SK-N-SH (cell line): ENCODE measurements around the gene KAT6B. TPM values are rescaled to one million over a fixed set of nuclear protein-coding genes. Genes with fewer than 3 reads are reported as not detected.

Experiments used
- CTCF ChIA-PET: fragments of 300-600, 350-600 bp; formaldehyde crosslinking; extraction: SDS; loops from one replicate; lab custom pipeline; 2021; lab: Yijun Ruan, JAX
- POLR2A ChIA-PET: fragments of 350-600 bp; sonication (Branson Sonifier 250); formaldehyde crosslinking; extraction: SDS; loops from one replicate; lab custom pipeline; 2020; ENCODE audit warnings: antibody characterized with exemption, inconsistent platforms; lab: Yijun Ruan, JAX
- DNase-seq: peaks from one replicate; pipeline ENCODE4 v3.0.0; 2012
- H2AFZ ChIP-seq: fragments of 200-600 bp; sonication (generic); 2 replicates; pipeline ENCODE4 v1.8.1; 2016; ENCODE audit warnings: antibody characterized with exemption, mild to moderate bottlenecking, low read depth
- H3F3A ChIP-seq: fragments of 200-600 bp; sonication (generic); replicated peaks from 2 replicates; pipeline ENCODE3; 2016; ENCODE audit warnings: antibody characterized with exemption, mild to moderate bottlenecking; ENCODE audit not compliant: insufficient read depth
- H3K27ac ChIP-seq, 2 experiments: fragments of 200-500 bp in 1 of 2; fragments of 200-600 bp in 1 of 2; sonication (Bioruptor generic) in 1 of 2; sonication (generic), shearing (Covaris generic) in 1 of 2; 2 replicates each; pipeline versions ENCODE4 v1.5.1 to v1.6.1; 2014 to 2016; ENCODE audit warnings: low read depth in 2 of 2, inconsistent platforms in 1 of 2, low read length in 1 of 2, mild to moderate bottlenecking in 1 of 2, mixed read lengths in 1 of 2
- H3K27me3 ChIP-seq: fragments of 200-600 bp; sonication (generic), shearing (Covaris generic); 2 replicates; pipeline ENCODE4 v1.6.1; 2016; ENCODE audit warnings: mixed run types; ENCODE audit not compliant: insufficient read depth
- H3K36me3 ChIP-seq, 2 experiments: fragments of 200-500 bp in 1 of 2; fragments of 200-600 bp in 1 of 2; sonication (Bioruptor generic) in 1 of 2; sonication (generic) in 1 of 2; replicated peaks in 1 of 2; 2 replicates each; pipeline versions ENCODE3 to v1.5.1; 2014 to 2016; ENCODE audit warnings: low read length in 1 of 2, mild to moderate bottlenecking in 1 of 2; ENCODE audit not compliant: insufficient read depth in 2 of 2, control insufficient read depth in 1 of 2
- H3K4me1 ChIP-seq, 2 experiments: fragments of 200-500 bp in 1 of 2; fragments of 200-600 bp in 1 of 2; sonication (Bioruptor generic) in 1 of 2; sonication (generic), shearing (Covaris generic) in 1 of 2; 2 replicates each; pipeline versions ENCODE4 v1.5.1 to v1.6.1; 2014 to 2016; ENCODE audit warnings: low read depth in 1 of 2, low read length in 1 of 2, mixed run types in 1 of 2; ENCODE audit not compliant: insufficient read depth in 2 of 2, control insufficient read depth in 1 of 2
- H3K4me2 ChIP-seq: fragments of 200-600 bp; sonication (generic), shearing (Covaris generic); 2 replicates; pipeline ENCODE4 v1.6.1; 2017; ENCODE audit warnings: mixed run types
- H3K4me3 ChIP-seq, 2 experiments: fragments of 200-500 bp in 1 of 2; fragments of 200-600 bp in 1 of 2; sonication (Bioruptor generic) in 1 of 2; sonication (generic), shearing (Covaris generic) in 1 of 2; 2 replicates each; pipeline versions ENCODE4 v1.5.1 to v1.8.1; 2014 to 2016; ENCODE audit warnings: low read depth in 2 of 2, inconsistent platforms in 1 of 2, low read length in 1 of 2, mild to moderate bottlenecking in 1 of 2, mixed read lengths in 1 of 2, moderate library complexity in 1 of 2
- H3K79me2 ChIP-seq: fragments of 200-600 bp; sonication (generic); 2 replicates; pipeline ENCODE4 v1.8.1; 2017; ENCODE audit warnings: mild to moderate bottlenecking; ENCODE audit not compliant: insufficient read depth
- H3K9ac ChIP-seq: fragments of 200-600 bp; sonication (generic); 2 replicates; pipeline ENCODE4 v1.6.1; 2017; ENCODE audit warnings: mixed run types
- H3K9me2 ChIP-seq: fragments of 200-600 bp; sonication (generic); 2 replicates; pipeline ENCODE4 v1.6.1; 2017; ENCODE audit warnings: mixed run types
- H3K9me3 ChIP-seq: fragments of 200-600 bp; sonication (generic); 2 replicates; pipeline ENCODE4 v1.6.1; 2017; ENCODE audit warnings: mixed run types, mild to moderate bottlenecking, moderate library complexity
- H4K20me1 ChIP-seq: fragments of 200-600 bp; sonication (generic); 2 replicates; pipeline ENCODE4 v1.6.1; 2017; ENCODE audit warnings: mild to moderate bottlenecking, mixed run types; ENCODE audit not compliant: insufficient read depth
- CHD2 ChIP-seq: fragments of 150-350 bp; IDR thresholded peaks from 2 replicates; pipeline ENCODE4 v1.6.1; 2018; ENCODE audit warnings: low read length; ENCODE audit not compliant: partially characterized antibody
- EP300 ChIP-seq, 2 experiments: IDR thresholded peaks; 2 replicates each; pipeline versions ENCODE4 v1.4.0 to v1.6.1; 2012; ENCODE audit warnings: borderline replicate concordance in 1 of 2, low read depth in 1 of 2, low read length in 1 of 2
- FOXJ3 ChIP-seq: sonication (generic); formaldehyde crosslinking; IDR thresholded peaks from 2 replicates; pipeline ENCODE4 v1.5.1; 2020; ENCODE audit warnings: mild to moderate bottlenecking, missing genetic modification reagents
- JUND ChIP-seq: IDR thresholded peaks from 2 replicates; pipeline ENCODE4 v1.4.0; 2012
- MXI1 ChIP-seq: IDR thresholded peaks from 2 replicates; pipeline ENCODE4 v1.6.1; 2012; ENCODE audit warnings: mild to moderate bottlenecking, low read depth, low read length, improper control_type of control experiment
- NRF1 ChIP-seq: IDR thresholded peaks from 2 replicates; pipeline ENCODE4 v1.6.1; 2012; ENCODE audit warnings: low read depth, mild to moderate bottlenecking, low read length
- SIN3A ChIP-seq: IDR thresholded peaks from 2 replicates; pipeline ENCODE4 v1.6.1; 2012; ENCODE audit warnings: low read depth, mild to moderate bottlenecking, low read length, moderate library complexity, borderline replicate concordance
- SMC3 ChIP-seq: IDR thresholded peaks from 2 replicates; pipeline ENCODE4 v1.6.1; 2012; ENCODE audit warnings: low read depth, low read length, improper control_type of control experiment
- TAF1 ChIP-seq: IDR thresholded peaks from 2 replicates; pipeline ENCODE4 v1.6.1; 2012; ENCODE audit warnings: low read depth, mild to moderate bottlenecking, low read length, moderate library complexity, borderline replicate concordance
- WGBS: methylation state at CpG from one replicate; pipeline ENCODE4 v1.1.6; 2017; ENCODE audit warnings: low lambda C conversion rate; 5-methylcytosine and 5-hydroxymethylcytosine counted together
- polyA plus RNA-seq, 3 experiments: library from polyadenylated mRNA; depleted of rRNA; stranded (reverse); fragments of >200 nt; gene quantifications; 2 replicates each; pipeline ENCODE4 v1.2.3, GENCODE V29; 2012
- TF ChIP-seq, protein P1 (sequence below): IDR thresholded peaks from 2 replicates; pipeline ENCODE4 v1.4.0; 2012; ENCODE audit warnings: low read depth
- TF ChIP-seq, protein P2 (sequence below): fragments of 200-600 bp; sonication (generic); IDR thresholded peaks from 2 replicates; pipeline ENCODE4 v1.6.1; 2017; ENCODE audit warnings: antibody characterized with exemption, mild to moderate bottlenecking, moderate library complexity
- TF ChIP-seq, protein P3 (sequence below): IDR thresholded peaks from 2 replicates; pipeline ENCODE4 v1.6.1; 2012; ENCODE audit warnings: mild to moderate bottlenecking, low read depth, low read length, moderate library complexity

Gene KAT6B
- polyA plus RNA-seq, 1 of the 3 experiments (the other 2 are of a cell fraction), result 4.3 TPM

DNA sequence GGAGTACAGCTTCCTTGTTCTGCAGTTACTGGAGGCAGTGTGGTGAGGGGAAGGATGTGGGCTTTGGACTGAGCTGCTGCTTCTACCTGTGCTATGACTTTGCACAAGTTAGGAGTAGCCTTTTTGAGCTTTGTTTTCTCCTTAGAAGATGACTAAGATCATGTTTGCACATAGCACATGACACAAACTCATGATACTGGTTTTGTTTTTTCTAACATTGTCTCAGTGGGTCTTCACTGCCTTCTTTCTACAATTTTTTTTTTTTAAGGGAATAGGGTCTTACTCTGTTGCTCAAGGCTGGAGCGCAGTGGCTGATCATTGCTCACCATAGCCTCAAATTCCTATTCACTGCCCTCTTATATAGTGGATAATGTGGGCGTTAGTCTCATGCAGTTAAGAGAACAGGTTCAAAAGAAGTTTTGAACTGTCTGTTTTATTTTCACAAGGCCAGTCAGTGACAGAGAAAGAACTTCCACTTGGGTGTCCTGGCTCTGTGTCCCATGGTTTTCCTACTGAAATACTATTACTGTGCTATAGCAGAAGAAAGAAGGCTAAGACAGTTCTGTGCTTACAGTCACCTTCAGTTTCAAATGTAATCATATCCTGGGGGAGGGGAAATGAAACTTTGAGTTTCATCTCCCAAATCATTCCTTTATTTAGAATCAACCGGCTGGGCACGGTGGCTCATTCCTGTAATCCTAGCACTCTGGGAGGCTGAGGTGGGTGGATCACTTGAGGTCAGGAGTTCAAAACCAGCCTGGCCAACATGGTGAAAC, 72.0 kb downstream of the KAT6B start:
- Histone ChIP-seq H3K4me3 (no peak overlapping the region), H3K27me3 (no peaks in the 10 kb centered on the region), H3K79me2 (peaks cover 71% of the 10 kb centered on the region), H3K9ac (no peak overlapping the region), H2AFZ (no peak overlapping the region), H3K9me3 (no peaks in the 10 kb centered on the region), H4K20me1 (peaks cover 18% of the 10 kb centered on the region; the same call in 1 of the 2 replicates), H3F3A (no peaks in the 10 kb centered on the region), H3K4me1 (peaks cover 20 to 23% of the 10 kb centered on the region in 2 experiments; a peak in 3 of 4 replicates), H3K9me2 (no peaks in the 10 kb centered on the region), H3K36me3 (no peaks in the 10 kb centered on the region), H3K4me2 (no peak overlapping the region; the same call in 1 of the 2 replicates)
- WGBS, result 93% methylated on average over 4 of the region's 4 CpGs
- POLR2A ChIA-PET, result no interaction called here
- no peak for DNase-seq
- CTCF ChIA-PET, result interaction anchor here (0.8 kb wide), 1 partner anchor 8 kb away, joined by 4 read pairs; no protein-coding TSS in a partner anchor
- TF ChIP-seq, protein P1, sequence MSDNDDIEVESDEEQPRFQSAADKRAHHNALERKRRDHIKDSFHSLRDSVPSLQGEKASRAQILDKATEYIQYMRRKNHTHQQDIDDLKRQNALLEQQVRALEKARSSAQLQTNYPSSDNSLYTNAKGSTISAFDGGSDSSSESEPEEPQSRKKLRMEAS, result no peak
- no peak for TF ChIP-seq SMC3
- no peak for TF ChIP-seq CHD2
- TF ChIP-seq, protein P2, sequence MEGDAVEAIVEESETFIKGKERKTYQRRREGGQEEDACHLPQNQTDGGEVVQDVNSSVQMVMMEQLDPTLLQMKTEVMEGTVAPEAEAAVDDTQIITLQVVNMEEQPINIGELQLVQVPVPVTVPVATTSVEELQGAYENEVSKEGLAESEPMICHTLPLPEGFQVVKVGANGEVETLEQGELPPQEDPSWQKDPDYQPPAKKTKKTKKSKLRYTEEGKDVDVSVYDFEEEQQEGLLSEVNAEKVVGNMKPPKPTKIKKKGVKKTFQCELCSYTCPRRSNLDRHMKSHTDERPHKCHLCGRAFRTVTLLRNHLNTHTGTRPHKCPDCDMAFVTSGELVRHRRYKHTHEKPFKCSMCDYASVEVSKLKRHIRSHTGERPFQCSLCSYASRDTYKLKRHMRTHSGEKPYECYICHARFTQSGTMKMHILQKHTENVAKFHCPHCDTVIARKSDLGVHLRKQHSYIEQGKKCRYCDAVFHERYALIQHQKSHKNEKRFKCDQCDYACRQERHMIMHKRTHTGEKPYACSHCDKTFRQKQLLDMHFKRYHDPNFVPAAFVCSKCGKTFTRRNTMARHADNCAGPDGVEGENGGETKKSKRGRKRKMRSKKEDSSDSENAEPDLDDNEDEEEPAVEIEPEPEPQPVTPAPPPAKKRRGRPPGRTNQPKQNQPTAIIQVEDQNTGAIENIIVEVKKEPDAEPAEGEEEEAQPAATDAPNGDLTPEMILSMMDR, result no peak
- no peak for TF ChIP-seq MXI1
- TF ChIP-seq FOXJ3 (CRISPR knock-in tag), result no peak
- TF ChIP-seq, all 33 proteins: peak for 0
- H3K27ac ChIP-seq, result no peak overlapping the region

DNA sequence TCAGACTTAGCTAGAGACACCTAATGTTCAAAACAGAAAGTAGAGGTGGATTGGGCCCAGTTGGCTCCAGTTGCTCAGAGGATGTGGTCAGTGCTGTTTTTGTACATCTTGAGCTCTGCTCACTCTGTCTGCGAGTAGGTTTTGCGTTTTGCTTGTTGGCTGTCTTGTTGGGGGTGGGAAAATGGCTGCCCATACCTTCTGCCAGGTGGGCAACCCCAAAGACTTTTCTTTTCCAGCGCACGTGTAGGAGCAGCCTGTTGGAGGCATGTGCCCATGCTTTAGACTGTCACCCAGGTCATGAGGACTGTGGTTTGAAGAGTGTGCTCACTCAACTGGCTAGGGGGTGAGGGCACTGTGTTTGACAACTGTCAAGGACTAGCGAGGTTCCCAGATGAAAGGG, 73.9 kb downstream of the KAT6B start:
- Histone ChIP-seq H3K4me2 (no peak overlapping the region), H3K27ac (no peak overlapping the region), H3K79me2 (peaks cover 59% of the 10 kb centered on the region), H3K4me1 (peaks cover 20 to 25% of the 10 kb centered on the region in 2 experiments; a peak in 3 of 4 replicates), H3K36me3 (no peaks in the 10 kb centered on the region), H2AFZ (no peak overlapping the region), H3K9me2 (no peaks in the 10 kb centered on the region), H3K9ac (no peak overlapping the region), H3K27me3 (no peaks in the 10 kb centered on the region), H3F3A (no peaks in the 10 kb centered on the region), H4K20me1 (peaks cover 18% of the 10 kb centered on the region; the same call in 1 of the 2 replicates), H3K9me3 (no peaks in the 10 kb centered on the region), H3K4me3 (no peak overlapping the region)
- TF ChIP-seq MXI1, result no peak
- TF ChIP-seq JUND, result no peak
- TF ChIP-seq, protein P3, sequence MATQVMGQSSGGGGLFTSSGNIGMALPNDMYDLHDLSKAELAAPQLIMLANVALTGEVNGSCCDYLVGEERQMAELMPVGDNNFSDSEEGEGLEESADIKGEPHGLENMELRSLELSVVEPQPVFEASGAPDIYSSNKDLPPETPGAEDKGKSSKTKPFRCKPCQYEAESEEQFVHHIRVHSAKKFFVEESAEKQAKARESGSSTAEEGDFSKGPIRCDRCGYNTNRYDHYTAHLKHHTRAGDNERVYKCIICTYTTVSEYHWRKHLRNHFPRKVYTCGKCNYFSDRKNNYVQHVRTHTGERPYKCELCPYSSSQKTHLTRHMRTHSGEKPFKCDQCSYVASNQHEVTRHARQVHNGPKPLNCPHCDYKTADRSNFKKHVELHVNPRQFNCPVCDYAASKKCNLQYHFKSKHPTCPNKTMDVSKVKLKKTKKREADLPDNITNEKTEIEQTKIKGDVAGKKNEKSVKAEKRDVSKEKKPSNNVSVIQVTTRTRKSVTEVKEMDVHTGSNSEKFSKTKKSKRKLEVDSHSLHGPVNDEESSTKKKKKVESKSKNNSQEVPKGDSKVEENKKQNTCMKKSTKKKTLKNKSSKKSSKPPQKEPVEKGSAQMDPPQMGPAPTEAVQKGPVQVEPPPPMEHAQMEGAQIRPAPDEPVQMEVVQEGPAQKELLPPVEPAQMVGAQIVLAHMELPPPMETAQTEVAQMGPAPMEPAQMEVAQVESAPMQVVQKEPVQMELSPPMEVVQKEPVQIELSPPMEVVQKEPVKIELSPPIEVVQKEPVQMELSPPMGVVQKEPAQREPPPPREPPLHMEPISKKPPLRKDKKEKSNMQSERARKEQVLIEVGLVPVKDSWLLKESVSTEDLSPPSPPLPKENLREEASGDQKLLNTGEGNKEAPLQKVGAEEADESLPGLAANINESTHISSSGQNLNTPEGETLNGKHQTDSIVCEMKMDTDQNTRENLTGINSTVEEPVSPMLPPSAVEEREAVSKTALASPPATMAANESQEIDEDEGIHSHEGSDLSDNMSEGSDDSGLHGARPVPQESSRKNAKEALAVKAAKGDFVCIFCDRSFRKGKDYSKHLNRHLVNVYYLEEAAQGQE, result no peak
- TF ChIP-seq, protein P1, result no peak
- no peak for TF ChIP-seq EP300 (IDR thresholded peaks at IDR 0.05; ENCODE audit: borderline replicate concordance in 1 of 2, low read depth in 1 of 2, low read length in 1 of 2)
- no peak for TF ChIP-seq NRF1
- TF ChIP-seq TAF1, result no peak
- no peak for TF ChIP-seq SIN3A
- CTCF ChIA-PET, result no interaction called here
- 93% methylated on average over 4 of the region's 5 CpGs for WGBS
- DNase-seq, result no peak
- POLR2A ChIA-PET, result no interaction called here
